GM19372 (cell line): ENCODE measurements around the gene PPIL1.

Experiments used
- ATAC-seq: cut with Tn5 transposase; IDR thresholded peaks from one replicate; pipeline ENCODE4 v1.9.1; 2021; ENCODE audit warnings: mild to moderate bottlenecking, low read depth, moderate library complexity; ENCODE audit not compliant: unreplicated experiment

Gene PPIL1

GRCh38 chr6:36890112-36890663 lies 15.6 kb upstream of the PPIL1 start:
- ATAC-seq: no peak

GRCh38 chr6:36888654-36889481 lies 14.3 kb upstream of the PPIL1 start:
- ATAC-seq: no peak

DNA sequence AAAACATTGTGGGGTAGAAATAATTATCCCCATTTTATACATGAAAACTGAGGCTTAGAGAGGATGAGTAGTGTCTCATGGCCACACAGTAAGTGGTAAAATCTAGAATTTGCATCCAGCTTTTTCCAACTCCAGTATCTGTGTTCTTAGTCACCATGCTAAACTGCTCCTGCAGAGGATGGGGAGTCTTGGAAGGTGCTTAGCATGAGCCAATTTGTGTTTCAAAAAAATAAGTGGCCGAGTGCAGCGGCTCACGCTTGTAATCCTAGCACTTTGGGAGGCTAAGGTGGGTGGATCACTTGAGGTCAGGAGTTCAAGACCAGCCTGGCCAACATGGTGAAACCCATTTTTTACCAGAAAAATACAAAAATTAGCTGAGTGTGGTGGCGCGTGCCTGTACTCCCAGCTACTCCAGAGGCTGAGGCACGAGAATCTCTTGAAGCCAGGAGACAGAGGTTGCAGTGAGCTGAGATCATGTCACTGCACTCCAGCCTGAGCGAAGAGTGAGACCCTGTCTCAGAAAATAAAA lies 13.6 kb upstream of the PPIL1 start:
- no peak for ATAC-seq

DNA sequence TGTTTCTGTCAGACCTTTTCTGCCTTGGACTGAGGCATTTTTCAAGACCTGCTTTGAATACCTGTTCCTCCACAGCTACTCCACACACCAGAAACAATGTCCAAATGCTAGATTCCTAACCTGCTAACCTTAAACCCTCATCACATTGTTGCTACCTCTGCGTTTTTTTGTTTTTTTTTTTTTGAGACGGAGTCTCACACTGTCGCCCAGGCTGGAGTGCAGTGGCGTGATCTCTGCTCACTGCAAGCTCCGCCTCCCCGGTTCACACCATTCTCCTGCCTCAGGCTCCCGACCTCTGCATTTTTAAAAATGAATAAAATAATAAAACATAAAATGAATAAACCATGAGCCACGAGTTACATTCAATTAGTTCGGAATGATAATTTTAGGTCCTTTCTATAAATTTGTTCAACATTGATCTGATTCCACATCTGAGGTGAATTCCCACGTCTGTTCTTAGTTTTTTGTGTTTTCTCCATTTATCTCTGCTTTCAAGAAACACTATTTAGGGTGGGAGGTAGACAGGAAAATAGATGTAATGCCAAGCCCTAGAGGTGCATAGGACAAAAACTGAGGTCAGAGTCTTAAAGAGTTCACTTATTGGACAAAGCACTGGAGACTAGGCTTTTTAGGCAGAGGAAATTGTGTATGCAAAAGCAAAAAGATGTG lies 12.5 kb upstream of the PPIL1 start:
- ATAC-seq: no peak

- ATAC-seq: peak; percentile 97
These were observed 11.1 kb upstream of the PPIL1 start, which contains the start of gene C6orf89 for GRCh38 chr6:36885461-36886401. TSS of gene C6orf89 (plus strand) at chr6:36885952. CDS start at chr6:36899445, 13,493 bp downstream.

- ATAC-seq: no peak
These were observed 10.0 kb upstream of the PPIL1 start for GRCh38 chr6:36884610-36885009.

- no peak for ATAC-seq
These were observed 639 bp upstream of the PPIL1 start for GRCh38 chr6:36875250-36875633.

DNA sequence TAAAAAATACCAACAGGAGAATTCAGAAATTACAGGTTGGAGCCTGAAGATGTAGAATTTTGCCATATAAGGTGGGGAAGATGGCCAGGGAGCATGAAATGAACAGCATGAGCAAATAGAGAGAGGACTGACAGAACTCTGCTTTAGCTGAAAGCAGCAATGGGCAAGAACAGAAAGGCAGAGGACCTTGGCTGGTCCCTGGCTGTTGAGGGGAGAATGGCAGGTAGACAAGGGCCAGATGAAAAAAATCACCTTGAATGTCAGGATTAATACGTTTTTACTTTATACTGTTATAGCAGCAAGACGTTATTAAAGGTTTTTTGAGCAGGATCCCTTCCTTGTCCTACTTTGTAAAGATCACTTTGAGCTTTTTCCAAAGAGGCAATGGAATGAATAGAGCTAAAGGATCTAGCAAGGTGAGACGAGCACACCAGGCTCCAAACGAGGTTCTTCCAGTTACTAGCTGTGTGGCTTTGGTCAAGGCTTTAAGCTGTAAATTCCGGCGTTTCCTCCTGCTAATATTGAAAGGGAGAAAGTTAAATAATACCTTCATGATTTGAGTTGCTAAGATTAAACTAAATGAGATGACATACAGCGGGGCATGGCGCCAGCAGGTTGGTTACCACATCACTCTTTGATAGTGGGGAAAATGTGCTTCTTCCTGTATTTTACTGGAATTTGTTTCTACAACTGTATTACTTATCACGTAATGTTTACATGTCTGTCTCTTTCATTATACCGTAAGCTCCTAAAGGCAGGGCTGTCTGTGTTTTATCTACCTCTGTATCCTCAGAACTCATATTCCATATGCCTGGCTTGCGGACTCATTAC lies 776 bp downstream of the PPIL1 start:
- no peak for ATAC-seq

DNA sequence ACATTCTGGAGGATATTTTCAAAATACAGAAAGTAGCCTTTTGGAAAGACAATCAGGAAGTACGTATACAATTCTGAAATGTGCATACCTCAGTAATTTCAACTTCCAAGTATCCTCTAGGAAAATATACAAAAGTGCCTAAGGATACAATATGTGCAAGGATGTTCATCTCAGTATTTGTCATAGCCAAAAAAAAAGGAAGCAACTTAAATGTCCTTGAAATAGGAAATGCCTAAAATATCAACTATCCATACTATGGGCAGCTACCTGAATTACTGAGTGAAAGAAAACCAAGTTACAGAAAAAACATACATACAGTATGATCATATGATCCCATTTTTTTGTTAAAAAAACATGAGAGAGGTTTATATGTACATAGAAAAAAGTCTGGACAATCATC lies 1.5 kb downstream of the PPIL1 start:
- no peak for ATAC-seq

GRCh38 chr6:36871686-36872085 lies 2.9 kb downstream of the PPIL1 start:
- no peak for ATAC-seq

DNA sequence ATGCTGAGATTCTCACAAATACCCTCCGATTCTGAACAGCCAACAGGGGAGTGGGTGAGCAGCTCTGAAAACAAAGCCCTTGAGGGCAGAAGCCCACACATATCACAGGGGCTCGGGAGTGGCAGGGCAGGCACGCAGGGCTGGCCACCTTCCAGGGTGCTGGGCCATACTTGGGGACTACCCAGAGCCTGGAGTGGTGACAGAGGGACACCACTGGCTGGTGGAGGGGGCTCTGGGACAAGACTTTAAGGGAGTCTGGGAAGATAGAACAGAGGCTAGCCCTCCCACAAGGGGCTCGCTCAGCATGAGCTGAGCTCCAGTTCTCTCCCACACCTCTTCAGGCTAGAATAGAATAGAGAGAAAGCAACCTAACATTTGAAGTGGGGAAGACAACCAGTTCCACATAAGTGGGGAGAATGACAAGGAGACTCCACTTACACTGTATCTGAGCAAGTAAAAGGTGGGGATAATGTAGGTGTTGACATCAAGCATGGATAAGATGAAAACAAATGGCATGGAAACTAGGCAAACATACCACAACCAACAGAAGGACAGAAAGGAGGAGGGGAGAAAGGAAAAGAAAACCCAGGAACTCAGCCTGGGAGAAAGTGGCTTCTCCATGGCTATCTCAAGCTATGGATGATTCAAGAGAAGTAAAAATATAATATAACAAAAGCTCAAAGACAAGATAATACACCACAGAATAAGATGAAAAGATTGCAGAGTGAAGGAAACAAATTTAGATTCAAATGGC lies 7.0 kb downstream of the PPIL1 start:
- no peak for ATAC-seq

GRCh38 chr6:36865835-36866234 lies 8.8 kb downstream of the PPIL1 start:
- ATAC-seq: no peak

GRCh38 chr6:36863670-36864540 lies 10.7 kb downstream of the PPIL1 start:
- ATAC-seq: no peak

- no peak for ATAC-seq
These were observed 11.7 kb downstream of the PPIL1 start for GRCh38 chr6:36862848-36863382.

DNA sequence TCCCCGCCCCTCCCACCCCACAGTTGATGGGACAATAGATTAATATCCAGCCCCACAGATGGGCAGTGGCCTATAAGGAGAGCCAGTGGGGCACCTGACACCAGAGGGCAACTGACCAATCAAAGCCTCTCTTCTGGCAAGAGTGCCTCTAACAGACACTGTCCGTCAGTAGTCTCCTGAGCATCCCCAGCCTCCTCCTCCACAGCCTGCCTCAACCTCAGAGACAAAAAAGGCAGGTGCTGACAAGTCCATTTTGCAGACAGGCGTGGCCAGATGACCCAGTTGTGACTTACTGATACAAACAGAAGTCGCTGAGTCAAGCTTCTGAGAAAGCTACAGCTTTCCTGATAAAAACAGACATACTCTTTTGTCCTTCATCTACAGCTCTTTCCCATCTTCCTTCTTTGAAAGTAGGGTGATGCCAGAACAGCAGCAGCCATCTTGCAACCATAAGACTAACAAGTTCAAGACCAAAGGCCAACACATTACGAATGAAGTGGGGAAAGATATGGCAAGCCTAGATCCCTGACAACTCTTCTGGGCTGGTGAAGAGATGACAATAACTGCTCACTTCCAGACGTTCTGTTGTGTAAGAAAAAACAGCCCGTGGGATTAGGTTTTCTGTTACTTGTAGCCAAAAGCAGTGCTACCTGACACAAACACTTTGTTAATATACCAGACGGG lies 12.3 kb downstream of the PPIL1 start:
- ATAC-seq: no peak

- ATAC-seq: no peak
These were observed 14.5 kb downstream of the PPIL1 start for GRCh38 chr6:36860126-36860525.

GRCh38 chr6:36858407-36858981 lies 16.1 kb downstream of the PPIL1 start:
- no peak for ATAC-seq
